Subcutaneous adipose tissue (tissue), 4 donors: ENCODE data around the gene TMEM184A. TPM values are rescaled to one million over a fixed set of nuclear protein-coding genes. Genes with fewer than 3 reads are reported as not detected.

Source experiments
- total RNA-seq, 4 donors: library from RNA; depleted of rRNA; stranded (reverse); fragments of >200 nt; gene quantifications; one replicate each; pipeline ENCODE4 v1.1.0, GENCODE V29; 2016
- TF ChIP-seq, protein P1 (sequence below): fragments of 450-650 bp; IDR thresholded peaks from one replicate; pipeline ENCODE4 v1.5.1; 2016; ENCODE audit warnings: low read depth, mild to moderate bottlenecking, control low read depth, antibody characterized with exemption, moderate library complexity

The TMEM184A gene
- total RNA-seq, 4 donors from 2014 or later: under 0.01 to 0.17 TPM; not detected in 2

DNA sequence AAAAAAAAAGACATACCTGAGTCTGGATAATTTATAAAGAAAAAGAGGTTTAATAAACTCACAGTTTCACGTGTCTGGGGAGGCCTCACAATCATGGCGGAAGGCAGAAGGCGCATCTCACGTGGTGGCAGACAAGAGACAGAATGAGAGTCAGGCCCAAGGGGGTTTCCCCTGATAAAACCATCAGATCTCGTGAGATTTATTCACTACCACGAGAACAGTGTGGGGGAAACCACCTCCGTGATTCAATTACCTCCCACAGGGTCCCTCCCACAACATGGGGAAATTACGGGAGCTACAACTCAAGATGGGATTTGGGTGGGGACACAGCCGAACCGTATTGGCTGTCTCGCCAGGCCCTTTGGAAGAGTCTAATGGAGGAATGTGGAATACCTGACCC is 34.5 kb downstream of the TMEM184A start:
- TF ChIP-seq, protein P1, sequence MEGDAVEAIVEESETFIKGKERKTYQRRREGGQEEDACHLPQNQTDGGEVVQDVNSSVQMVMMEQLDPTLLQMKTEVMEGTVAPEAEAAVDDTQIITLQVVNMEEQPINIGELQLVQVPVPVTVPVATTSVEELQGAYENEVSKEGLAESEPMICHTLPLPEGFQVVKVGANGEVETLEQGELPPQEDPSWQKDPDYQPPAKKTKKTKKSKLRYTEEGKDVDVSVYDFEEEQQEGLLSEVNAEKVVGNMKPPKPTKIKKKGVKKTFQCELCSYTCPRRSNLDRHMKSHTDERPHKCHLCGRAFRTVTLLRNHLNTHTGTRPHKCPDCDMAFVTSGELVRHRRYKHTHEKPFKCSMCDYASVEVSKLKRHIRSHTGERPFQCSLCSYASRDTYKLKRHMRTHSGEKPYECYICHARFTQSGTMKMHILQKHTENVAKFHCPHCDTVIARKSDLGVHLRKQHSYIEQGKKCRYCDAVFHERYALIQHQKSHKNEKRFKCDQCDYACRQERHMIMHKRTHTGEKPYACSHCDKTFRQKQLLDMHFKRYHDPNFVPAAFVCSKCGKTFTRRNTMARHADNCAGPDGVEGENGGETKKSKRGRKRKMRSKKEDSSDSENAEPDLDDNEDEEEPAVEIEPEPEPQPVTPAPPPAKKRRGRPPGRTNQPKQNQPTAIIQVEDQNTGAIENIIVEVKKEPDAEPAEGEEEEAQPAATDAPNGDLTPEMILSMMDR: no peak

DNA sequence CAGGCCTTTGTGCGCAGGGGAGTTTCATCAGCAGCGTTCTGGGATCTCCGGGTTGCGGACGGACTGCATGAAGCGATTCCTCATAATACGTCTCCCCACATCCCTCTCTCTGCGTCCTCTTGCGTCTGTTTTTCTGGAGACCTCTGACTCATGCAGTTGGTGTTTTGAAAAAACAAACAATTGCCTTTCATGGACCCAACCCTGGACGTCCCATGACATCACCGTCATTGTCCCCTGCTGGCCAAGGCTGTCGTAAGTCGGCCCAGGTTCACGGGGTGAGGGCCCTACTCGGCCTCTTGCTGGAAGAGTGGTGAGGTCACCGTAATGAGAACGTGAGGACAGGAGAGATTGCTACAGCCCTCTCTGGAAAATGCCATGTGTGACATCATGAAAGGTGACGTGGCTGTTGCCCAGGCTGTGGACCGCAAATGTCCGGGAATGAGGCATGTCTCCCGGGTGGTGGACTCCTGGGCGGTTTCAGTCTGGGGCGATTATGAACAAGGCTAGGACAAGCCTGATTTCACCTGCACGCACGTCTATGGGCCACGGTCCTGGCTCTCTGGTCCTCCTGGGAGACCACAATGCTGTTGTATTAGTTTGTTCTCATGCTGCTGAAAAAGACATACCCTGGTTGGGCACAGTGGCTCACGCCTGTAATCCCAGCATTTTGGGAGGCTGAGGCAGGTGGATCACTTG is 35.3 kb downstream of the TMEM184A start:
- TF ChIP-seq, protein P1: no peak

- TF ChIP-seq, protein P1: no peak
Measured at GRCh38 chr7:1516586-1517251, 39.3 kb downstream of the TMEM184A start.

DNA sequence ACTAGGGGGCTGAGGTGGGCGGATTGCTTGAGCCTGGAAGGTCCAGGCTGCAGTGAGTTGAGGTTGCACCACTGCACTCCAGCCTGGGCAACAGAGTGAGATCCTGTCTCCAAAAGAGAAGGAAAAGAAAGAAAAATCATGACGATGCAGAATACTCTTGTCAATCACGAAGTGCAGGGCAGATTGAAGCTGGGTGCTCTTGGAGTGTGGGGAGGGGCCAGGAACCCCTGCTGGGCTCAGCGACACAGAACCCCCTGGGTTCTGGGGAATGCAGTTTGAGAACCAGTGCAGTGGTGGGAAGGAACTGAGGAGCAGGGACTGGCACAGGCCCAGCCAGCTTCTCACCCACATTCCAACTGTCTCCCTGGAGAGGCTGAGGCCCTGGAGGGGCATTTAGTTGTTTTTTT is 41.0 kb downstream of the TMEM184A start:
- TF ChIP-seq, protein P1: no peak

DNA sequence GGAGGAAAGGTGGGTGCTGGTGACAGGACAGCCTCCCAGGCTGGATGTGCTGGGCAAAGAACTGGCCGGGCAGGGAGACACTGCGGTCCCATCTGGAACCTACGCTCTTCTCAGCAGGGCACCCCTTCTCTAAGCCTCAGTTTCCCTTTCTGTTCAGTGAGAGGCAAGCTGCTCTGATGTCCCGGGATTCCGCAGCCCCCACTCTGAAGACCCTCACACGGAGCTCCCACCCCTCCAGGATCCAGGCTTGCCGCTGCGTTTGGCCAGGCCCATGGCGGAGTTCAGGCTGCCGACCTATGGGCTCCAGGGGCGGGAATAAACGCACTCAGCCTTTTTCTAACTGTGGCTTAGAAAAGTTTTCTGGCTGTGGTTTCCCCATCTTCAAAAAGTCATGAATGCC is 41.6 kb downstream of the TMEM184A start:
- TF ChIP-seq, protein P1: no peak

- TF ChIP-seq, protein P1: no peak
Measured at GRCh38 chr7:1513657-1514095, 42.3 kb downstream of the TMEM184A start.

DNA sequence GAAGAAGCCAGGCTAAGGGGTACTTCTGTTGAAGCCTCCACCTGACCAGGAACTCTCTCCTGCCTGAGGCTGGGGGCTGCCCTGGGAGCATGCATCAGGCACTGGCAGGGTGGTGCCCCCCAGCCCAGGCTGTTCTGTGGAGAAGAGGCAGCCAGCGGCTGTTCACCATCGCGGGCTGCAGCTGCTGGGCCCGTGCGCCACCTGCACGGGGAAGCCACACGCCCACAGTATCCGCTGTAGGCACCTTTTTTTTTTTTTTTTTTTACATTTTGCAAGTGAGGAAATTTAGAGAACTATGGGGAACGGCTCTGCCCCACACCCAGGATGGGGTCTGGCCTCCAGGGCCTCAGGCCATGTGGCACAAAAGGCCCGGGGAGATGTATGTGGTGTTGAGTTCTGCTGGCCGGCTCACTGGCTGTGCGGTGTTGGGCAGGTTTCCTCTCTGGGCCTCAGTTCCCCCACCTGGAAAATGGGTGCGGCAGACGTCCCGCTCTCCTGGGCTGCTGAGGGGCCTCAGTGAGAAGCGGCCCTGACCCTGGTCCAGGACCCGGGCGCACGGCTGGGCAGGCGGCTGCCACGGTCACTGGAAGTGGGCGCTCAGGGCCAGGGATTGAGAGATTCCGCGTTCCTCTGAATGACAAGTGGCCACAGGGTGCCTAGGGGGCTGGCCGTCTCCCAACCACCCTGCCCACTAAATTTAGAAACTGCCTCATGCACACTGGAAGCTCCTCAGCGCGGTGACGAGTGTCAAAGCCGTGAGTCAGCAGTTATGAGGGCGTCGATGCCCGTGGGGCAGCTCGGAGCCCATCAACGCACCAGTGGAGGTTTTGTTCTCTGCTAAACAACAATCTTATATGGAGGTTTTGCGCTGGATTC is 43.0 kb downstream of the TMEM184A start:
- TF ChIP-seq, protein P1: no peak
